H1 (cell line): ENCODE data around the gene TAMALIN. TPM values are rescaled to one million over a fixed set of nuclear protein-coding genes. Genes with fewer than 3 reads are reported as not detected.

ENCODE experiments used
- TEAD4 ChIP-seq: IDR thresholded peaks from 2 replicates; pipeline ENCODE4 v1.6.1; 2012; ENCODE audit warnings: low read depth, low read length, inconsistent platforms, mixed read lengths
- polyA plus RNA-seq, 7 experiments: library from polyadenylated mRNA; depleted of rRNA in 3 of 7; stranded (reverse) in 5 of 7; unstranded in 2 of 7; fragments of >200 nt in 5 of 7; fragments of 200-250 nt in 2 of 7; gene quantifications; 1 replicate in 5 of 7; 2 replicates in 1 of 7; 4 replicates in 1 of 7; pipeline versions ENCODE4 v1.2.1 to v1.2.3, GENCODE V29; 2011 to 2013; ENCODE audit warnings: missing spikeins in 2 of 7, mixed read lengths in 2 of 7
- total RNA-seq: library from RNA; stranded (reverse); fragmentation: NEBNext Ultra II Directional; extraction: Animal tissue kit (Norgen Biotek cat#: 25700); gene quantifications from 2 replicates; pipeline ENCODE4 v1.2.1, GENCODE V29; 2021
- TF ChIP-seq, protein P1 (sequence below): IDR thresholded peaks from 2 replicates; pipeline ENCODE4 v1.6.1; 2012; ENCODE audit warnings: low read length, inconsistent platforms

TAMALIN gene
- total and polyA plus RNA-seq, 2 of the 8 experiments (the other 6 are each of a cell fraction or from before 2014, with no cell fraction given) = 2.6 to 4.9 TPM

- TF ChIP-seq, protein P1, sequence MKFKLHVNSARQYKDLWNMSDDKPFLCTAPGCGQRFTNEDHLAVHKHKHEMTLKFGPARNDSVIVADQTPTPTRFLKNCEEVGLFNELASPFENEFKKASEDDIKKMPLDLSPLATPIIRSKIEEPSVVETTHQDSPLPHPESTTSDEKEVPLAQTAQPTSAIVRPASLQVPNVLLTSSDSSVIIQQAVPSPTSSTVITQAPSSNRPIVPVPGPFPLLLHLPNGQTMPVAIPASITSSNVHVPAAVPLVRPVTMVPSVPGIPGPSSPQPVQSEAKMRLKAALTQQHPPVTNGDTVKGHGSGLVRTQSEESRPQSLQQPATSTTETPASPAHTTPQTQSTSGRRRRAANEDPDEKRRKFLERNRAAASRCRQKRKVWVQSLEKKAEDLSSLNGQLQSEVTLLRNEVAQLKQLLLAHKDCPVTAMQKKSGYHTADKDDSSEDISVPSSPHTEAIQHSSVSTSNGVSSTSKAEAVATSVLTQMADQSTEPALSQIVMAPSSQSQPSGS = no peak
- TF ChIP-seq TEAD4 = no peak
- TF ChIP-seq, all 59 proteins: peak for 0
Measured at GRCh38 chr12:51961834-51962233, 44.9 kb upstream of the TAMALIN start (continued).
